ENCODE data around the gene FAM89A. TPM values are rescaled to one million over a fixed set of nuclear protein-coding genes. Genes with fewer than 3 reads are reported as not detected.

Gene FAM89A
- total and polyA plus RNA-seq, 9 of the 15 experiments (the other 6 are each of a cell fraction or from before 2014, with no cell fraction given): 8.7 to 66.2 (median 43.3) TPM

DNA sequence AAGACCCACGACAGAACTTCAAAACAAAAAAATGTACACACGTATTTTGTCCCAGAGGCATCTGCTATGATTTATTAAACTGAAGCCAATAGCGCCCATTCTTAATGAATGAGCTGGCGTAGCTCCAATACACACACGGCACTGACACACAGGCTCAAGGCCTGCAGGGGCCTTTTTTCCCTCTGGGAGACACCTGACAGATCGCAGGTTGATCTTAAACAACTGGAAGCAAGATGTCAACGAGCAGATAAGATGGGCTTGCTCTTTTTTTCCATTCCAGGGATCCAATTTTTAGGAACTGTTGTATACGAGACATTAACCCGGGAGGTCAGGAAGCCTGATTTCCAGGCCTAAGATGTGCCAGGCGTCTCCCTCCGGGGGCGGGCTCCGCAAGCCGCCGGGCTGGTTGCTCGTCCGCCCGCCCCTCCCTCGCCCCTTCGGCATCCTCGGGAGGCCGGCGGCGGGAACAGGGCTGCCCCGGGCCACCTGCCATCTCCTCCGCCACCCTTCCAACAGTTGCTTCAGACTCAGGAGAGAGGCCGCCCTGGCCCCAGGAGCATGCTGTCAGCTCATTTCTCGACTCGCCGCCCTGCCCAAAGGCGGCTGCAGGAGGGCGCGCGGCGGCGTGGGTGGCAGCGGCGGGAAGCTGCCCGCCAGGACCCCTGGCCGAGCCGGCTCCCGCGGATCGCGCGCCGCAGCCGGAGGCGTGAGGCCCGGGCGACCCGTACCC is 62.1 kb downstream of the FAM89A start (continued):
- TF ChIP-seq YY1 (IDR thresholded peaks at IDR 0.05; ENCODE audit: borderline replicate concordance in 1 of 3, control insufficient read depth in 1 of 3, extremely low read depth in 1 of 3, insufficient read depth in 3 of 3, insufficient read length in 1 of 3, insufficient replicate concordance in 2 of 3, low read depth in 1 of 3, low read length in 2 of 3) (peak in 1 of 3 experiments; percentile 25), GTF2F1 (IDR thresholded peaks at IDR 0.05; ENCODE audit: low read depth, low read length) (no peak), CREB1 (IDR thresholded peaks at IDR 0.05) (0 out of 2 replicates have a peak, but pooled peaks have one; percentile 12), CREB1 (CRISPR knock-in tag; IDR thresholded peaks at IDR 0.05) (no peak), EGR1 (conservative IDR thresholded peaks at IDR 0.05) (peak; percentile 68), POLR2AphosphoS5 (IDR thresholded peaks at IDR 0.05; ENCODE audit: control insufficient read depth, insufficient read depth, low read depth, low read length) (no peak), NR4A1 (CRISPR knock-in tag; IDR thresholded peaks at IDR 0.05) (0 out of 2 replicates have a peak, but pooled peaks have one; percentile 79), NR4A1 (tag; IDR thresholded peaks at IDR 0.05) (no peak), EP400 (IDR thresholded peaks at IDR 0.05) (0 out of 2 replicates have a peak, but pooled peaks have one; percentile 15), MYNN (IDR thresholded peaks at IDR 0.05) (0 out of 2 replicates have a peak, but pooled peaks have one; percentile 20), MYNN (CRISPR knock-in tag; IDR thresholded peaks at IDR 0.05) (no peak), TEAD1 (CRISPR knock-in tag; IDR thresholded peaks at IDR 0.05) (no peak), ZNF57 (CRISPR knock-in tag; IDR thresholded peaks at IDR 0.05) (no peak), HNRNPLL (IDR thresholded peaks at IDR 0.05; ENCODE audit: low read depth, low read length, poor library complexity, severe bottlenecking) (peak; percentile 16), NR1H2 (CRISPR knock-in tag; IDR thresholded peaks at IDR 0.05) (0 out of 2 replicates have a peak, but pooled peaks have one; percentile 44), SP1 (CRISPR knock-in tag; IDR thresholded peaks at IDR 0.05) (0 out of 2 replicates have a peak, but pooled peaks have one; percentile 50), NFIC (IDR thresholded peaks at IDR 0.05) (peak; percentile 82), CHD1 (IDR thresholded peaks at IDR 0.05; ENCODE audit: low read length) (peak; percentile 32), MAZ (CRISPR knock-in tag; conservative IDR thresholded peaks at IDR 0.05 in 1 of 2, IDR thresholded peaks at IDR 0.05 in 1 of 2) (peak in 1 of 2 experiments; percentile 11; a peak in 1 of 4 replicates)
- TF ChIP-seq, protein P1, sequence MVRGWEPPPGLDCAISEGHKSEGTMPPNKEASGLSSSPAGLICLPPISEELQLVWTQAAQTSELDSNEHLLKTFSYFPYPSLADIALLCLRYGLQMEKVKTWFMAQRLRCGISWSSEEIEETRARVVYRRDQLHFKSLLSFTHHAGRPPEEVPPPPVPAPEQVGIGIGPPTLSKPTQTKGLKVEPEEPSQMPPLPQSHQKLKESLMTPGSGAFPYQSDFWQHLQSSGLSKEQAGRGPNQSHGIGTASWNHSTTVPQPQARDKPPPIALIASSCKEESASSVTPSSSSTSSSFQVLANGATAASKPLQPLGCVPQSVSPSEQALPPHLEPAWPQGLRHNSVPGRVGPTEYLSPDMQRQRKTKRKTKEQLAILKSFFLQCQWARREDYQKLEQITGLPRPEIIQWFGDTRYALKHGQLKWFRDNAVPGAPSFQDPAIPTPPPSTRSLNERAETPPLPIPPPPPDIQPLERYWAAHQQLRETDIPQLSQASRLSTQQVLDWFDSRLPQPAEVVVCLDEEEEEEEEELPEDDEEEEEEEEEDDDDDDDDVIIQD (CRISPR knock-in tag; IDR thresholded peaks at IDR 0.05): 0 out of 2 replicates have a peak, but pooled peaks have one; percentile 55
- TF ChIP-seq, protein P2, sequence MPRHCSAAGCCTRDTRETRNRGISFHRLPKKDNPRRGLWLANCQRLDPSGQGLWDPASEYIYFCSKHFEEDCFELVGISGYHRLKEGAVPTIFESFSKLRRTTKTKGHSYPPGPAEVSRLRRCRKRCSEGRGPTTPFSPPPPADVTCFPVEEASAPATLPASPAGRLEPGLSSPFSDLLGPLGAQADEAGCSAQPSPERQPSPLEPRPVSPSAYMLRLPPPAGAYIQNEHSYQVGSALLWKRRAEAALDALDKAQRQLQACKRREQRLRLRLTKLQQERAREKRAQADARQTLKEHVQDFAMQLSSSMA (CRISPR knock-in tag; IDR thresholded peaks at IDR 0.05): no peak
- TF ChIP-seq, protein P3, sequence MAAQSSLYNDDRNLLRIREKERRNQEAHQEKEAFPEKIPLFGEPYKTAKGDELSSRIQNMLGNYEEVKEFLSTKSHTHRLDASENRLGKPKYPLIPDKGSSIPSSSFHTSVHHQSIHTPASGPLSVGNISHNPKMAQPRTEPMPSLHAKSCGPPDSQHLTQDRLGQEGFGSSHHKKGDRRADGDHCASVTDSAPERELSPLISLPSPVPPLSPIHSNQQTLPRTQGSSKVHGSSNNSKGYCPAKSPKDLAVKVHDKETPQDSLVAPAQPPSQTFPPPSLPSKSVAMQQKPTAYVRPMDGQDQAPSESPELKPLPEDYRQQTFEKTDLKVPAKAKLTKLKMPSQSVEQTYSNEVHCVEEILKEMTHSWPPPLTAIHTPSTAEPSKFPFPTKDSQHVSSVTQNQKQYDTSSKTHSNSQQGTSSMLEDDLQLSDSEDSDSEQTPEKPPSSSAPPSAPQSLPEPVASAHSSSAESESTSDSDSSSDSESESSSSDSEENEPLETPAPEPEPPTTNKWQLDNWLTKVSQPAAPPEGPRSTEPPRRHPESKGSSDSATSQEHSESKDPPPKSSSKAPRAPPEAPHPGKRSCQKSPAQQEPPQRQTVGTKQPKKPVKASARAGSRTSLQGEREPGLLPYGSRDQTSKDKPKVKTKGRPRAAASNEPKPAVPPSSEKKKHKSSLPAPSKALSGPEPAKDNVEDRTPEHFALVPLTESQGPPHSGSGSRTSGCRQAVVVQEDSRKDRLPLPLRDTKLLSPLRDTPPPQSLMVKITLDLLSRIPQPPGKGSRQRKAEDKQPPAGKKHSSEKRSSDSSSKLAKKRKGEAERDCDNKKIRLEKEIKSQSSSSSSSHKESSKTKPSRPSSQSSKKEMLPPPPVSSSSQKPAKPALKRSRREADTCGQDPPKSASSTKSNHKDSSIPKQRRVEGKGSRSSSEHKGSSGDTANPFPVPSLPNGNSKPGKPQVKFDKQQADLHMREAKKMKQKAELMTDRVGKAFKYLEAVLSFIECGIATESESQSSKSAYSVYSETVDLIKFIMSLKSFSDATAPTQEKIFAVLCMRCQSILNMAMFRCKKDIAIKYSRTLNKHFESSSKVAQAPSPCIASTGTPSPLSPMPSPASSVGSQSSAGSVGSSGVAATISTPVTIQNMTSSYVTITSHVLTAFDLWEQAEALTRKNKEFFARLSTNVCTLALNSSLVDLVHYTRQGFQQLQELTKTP (IDR thresholded peaks at IDR 0.05; ENCODE audit: low read depth in 1 of 2, partially characterized antibody in 2 of 2): no peak

Data from K562 (cell line).